ENCODE data around the gene SIRT5.
A peak's percentile ranks its signal among the peaks of the same experiment; 100 is the strongest.

Gene SIRT5

GRCh38 chr6:13554929-13555333 lies 19.5 kb upstream of the SIRT5 start:
- DNase-seq = no peak

DNA sequence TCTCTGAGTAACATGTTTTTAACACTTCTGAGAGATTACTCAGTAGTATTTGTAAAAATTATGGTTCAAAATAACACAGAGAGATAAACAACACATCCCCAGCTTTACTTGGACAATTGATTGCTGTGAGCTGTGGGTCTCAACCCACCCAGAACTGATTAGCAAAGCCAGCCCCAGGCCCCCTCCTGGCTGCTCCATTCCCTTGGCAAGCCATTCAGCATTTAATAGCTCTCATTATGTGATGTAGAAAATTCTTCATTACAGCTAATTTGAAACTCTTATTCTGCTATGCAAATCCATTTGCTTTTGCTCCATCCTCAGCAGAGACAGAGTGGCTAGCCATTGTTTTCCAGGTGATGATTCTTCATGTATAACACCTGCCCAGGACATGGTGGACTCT lies 16.6 kb upstream of the SIRT5 start:
- no peak for DNase-seq

DNA sequence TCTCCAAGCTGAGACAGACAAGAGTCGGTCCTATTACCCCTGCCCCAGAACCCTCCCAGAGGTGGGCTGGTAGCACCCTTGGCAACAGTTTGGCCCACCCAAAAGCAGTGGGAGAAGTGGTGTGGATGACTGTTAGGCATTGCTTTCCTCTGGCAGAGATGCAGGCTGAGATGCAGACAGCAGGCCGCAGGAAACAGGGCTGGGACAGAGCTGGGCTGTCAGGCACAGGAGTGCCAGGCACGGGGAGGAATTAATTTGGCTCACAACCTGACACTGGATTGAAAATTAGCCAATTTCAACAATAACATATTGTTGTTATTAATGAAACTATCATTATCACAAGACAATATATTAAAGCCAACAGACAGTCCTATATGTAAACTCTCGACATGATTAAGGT lies 15.7 kb upstream of the SIRT5 start:
- DNase-seq = no peak

DNA sequence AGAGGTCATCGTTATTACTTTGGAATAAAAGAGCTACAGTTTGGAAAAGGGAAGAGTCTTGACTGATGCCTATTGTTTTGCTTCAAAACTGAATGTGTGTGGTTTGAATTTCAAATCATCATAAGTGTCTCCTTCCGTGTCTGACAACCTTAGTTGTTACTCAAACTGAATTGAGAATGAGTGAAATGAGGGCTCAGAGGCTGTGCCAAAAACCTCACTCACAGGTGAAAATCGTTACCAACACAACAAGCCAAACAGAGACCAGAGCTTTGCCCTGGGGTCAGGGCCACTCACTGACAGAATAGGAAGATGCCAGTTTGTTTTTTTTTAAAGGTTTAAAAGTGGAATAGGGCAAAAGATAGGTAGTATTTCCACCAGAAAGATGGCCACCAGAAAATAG lies 15.2 kb upstream of the SIRT5 start:
- DNase-seq = no peak

DNA sequence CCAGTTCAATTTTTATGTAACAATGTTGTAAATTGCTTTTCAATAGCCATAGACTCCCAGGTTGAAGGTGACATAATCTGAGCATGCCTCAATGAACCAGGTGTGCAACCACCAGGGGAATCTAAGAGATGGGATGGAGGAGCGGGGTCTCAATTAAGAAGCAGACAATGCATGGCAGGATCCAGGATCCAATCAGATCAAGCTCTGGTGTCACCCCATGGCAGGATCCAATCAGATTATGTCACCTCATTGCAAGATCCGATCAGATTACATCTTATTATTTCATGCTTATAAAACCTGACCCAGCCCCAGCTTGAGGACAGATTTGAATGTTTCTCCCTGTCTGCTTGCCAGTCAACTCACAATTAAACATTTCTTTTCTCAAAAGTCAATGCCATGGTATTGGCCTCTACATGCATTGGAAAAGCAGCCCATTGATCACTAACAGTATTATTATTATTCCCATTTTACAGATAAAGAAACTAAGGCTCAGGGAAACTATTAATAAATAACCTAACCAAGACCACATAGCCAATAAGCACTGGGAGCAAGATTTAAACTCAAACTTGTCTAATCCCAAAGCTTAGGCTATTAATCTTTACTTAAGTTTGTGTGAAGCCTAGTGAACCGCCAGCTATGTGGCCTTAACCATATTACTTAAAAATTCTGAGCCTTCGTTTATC lies 14.3 kb upstream of the SIRT5 start:
- no peak for DNase-seq

GRCh38 chr6:13560651-13561044 lies 13.8 kb upstream of the SIRT5 start:
- no peak for DNase-seq

DNA sequence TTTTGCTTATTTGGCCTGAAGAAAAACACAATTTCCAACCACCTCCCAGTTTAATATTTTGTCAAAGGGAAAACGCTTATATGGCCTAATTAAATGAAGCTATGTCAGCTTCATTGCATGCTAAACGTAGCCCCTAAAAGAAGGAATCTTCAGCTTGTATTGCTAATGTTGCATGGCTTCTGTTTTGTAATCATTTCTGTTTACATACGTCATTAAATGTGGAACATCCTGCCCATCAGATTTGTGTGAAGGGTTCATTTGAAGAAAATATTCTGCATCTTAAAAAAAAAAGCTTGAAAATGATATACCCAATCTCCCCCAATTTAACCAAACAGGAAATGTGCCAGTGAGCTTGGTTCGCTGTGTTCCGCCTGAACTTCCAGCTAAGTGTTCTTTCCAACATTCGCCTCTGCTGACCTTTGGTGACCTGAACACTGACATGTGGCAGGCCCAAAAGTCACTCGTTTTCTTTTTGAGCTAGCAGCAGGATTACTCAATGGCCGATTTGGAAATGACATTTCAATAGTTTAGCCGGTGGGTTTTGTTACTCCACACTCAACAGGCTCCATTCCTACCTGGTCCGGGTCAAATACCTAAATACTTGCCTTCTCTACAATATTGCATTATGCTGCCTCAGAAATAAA lies 12.7 kb upstream of the SIRT5 start:
- no peak for DNase-seq

DNA sequence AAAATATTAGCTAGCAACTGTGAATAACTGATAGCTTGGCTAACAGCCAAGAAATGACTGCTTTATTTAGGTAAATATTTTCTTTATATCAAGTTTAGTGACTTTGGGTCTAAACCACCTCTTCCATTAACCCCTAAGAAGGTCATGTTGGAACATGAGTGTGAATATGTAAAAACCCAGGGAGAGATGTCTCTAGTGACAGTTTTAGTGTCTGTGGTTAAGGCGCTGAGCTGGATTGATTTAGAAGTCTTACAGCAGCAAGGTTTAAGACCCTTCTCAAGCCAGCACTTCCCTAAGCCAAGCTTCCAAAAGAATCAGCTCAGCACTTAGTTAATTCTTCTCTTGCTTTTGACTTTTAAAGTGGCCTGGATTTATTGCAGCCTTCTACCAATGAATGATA lies 11.4 kb upstream of the SIRT5 start:
- no peak for DNase-seq

DNA sequence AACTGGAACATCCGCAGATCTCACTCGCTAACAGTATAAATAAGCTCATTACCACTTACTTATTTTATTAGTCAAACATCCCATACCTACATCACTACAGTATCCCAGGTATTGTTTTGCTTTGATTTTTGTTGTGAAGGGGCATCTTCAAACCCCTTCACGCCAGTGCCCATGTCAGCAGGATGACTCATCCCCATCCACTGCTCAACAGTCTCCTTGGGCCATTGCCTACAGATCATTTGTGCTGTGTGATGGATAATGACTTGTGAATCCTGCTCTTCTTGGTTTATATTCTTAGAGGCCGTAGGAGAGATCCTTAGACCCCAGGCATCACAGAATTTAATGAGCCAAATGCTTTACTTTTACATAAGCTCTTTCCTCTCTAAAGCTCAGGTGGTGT lies 8.5 kb upstream of the SIRT5 start:
- DNase-seq = no peak

GRCh38 chr6:13566500-13566899 lies 7.9 kb upstream of the SIRT5 start:
- no peak for DNase-seq

DNA sequence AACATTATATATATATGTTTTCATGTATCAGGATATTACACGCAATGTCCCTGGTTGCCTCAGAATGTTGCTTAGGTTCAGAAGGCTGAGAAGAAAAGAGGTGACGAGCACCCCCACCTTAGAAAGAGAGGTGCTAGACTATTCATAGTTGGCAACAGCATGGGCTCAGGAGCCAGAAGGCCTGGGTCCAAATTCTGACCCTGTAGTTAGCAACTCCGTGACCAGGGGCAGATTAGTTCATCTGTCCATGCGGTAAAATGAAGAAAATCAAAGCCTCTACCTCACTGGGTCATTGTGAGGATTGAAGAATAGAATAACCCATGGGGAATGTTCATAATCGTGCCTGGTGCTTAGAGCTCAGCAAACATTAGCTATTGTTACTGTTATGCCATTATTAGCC lies 5.4 kb upstream of the SIRT5 start:
- no peak for DNase-seq

- no peak for DNase-seq
Measured at GRCh38 chr6:13572240-13572639, 2.2 kb upstream of the SIRT5 start.

GRCh38 chr6:13572951-13573654 lies 1.3 kb upstream of the SIRT5 start:
- DNase-seq = no peak

- no peak for DNase-seq
Measured at GRCh38 chr6:13573669-13574110, 711 bp upstream of the SIRT5 start.

GRCh38 chr6:13574149-13574570 lies 241 bp upstream of the SIRT5 start:
- peak; percentile 95 for DNase-seq

DNA sequence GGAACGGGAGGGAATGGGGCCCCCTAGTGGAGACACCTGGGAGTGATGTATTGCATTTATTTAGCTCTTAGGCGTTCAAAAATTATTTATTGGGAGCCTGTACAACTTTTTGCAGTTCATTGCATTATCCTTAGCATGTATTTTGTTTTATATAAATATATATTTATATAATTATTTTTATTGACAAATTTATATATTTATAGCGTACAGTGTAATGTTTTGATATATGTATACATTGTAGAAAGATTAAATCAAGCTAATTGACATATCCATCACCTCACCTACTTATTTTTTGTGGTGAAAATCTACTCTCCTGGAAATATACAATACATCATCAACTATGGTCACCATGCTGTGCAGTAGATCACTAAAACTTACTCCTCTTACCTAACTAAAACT lies 975 bp downstream of the SIRT5 start:
- DNase-seq = no peak

- no peak for DNase-seq
Measured at GRCh38 chr6:13576017-13576416, 1.6 kb downstream of the SIRT5 start.

- DNase-seq = no peak
Measured at GRCh38 chr6:13577926-13578325, 3.5 kb downstream of the SIRT5 start.

GRCh38 chr6:13579911-13580310 lies 5.5 kb downstream of the SIRT5 start:
- no peak for DNase-seq

DNA sequence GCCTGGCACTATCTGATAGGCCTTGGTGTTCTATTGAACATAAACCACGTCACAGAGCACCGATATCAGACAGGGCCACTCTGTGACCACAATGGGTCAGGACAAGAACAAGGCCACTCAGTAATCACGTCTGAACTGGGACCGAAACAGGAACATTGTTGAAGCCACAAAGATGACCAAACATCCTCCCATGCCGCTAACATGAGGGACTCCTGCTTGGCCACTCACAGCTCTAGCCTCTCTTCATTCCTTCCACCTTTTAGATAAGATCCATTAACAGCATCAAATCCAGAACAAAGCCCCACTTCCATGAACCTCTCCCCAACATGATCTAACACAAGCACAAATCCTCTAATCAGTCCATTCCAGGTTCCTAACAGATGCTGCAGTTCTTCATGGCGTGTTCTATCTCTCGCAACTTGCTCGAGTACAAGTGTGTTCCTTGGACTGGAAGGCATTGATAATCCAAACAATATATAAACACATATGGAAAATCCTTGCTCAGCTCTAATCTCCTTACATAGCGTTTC lies 7.4 kb downstream of the SIRT5 start:
- DNase-seq = no peak

DNA sequence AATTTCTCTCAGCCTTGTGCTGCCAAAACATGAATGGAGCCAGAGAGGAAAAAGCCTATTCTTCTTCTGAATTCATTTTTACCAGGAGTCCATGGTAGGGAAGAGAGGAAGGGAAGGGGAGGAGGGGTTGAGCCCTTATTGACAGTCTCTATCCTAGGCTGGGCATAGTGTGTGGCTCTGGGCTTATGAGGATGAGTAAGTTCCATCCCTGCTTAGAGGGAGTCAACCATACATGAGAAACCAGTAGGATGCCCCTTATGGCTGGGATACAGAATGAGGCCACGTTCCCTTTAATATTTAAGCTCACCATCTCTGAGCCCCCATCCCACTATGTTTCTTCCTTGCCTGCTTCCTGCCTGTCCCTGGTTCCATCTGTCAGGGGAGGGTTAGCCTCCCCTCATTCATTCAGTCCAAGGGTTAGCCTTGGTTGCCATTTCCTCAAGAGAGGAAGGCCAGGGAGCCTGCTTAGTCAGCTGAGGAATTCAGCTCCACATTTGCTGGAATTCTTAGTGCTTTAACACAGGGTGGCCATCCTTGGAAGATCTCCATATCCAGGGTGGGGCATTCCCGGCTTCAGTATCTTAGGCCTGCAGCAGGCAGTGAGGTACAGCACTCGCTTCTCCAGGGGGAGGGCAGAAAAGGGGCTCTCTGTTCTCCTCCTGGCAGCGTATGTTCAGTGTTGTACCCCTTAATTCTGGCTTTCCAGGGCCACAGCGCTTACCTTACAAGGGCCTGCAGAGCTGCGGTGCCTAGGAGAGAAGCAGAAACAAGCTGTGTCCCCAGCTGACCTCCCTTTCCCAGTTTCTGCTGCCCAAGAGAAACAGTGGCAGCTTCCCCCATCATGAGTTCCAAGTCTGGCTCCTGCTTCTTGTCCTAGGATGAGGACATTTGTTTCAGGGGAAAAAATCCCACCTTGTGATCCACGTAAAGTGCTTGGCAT lies 12.5 kb downstream of the SIRT5 start:
- no peak for DNase-seq

DNA sequence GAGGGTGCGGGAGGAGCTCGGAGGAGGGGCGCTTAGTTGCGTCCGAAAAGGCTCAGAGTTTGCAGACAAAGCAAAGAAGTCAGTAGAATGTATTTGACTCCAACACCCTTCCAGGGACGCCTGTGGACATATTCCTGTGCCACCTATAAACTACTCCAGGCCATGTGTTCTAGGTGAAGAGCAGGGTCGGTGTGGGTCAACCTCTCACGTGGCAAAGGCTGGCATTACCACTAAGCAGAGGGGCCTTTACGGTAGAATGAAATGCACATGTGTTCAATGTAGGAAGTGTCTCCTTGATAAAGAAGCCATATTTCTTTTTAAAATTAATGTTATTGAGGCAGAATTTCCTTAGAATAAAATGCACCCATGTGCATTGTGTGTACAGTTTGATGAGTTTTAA lies 15.4 kb downstream of the SIRT5 start:
- no peak for DNase-seq

Measured in CD4-positive, alpha-beta T cell treated with Interleukin-12 subunit alpha and Interleukin-12 subunit beta, for 1 hour (primary cell).